H9 (cell line): ENCODE results near the gene GBA2. TPM values are rescaled to one million over a fixed set of nuclear protein-coding genes. Genes with fewer than 3 reads are reported as not detected.

Experiments used
- DNase-seq: peaks from one replicate; pipeline ENCODE4 v3.0.0-alpha.2; 2017
- H2AFZ ChIP-seq: one replicate; pipeline ENCODE4 v1.6.1; 2013; ENCODE audit warnings: mild to moderate bottlenecking, low read length, control low read depth, moderate library complexity
- H2AK5ac ChIP-seq: 2 replicates; pipeline ENCODE4 v1.6.1; 2013; ENCODE audit warnings: low read length, control low read depth, mixed read lengths; ENCODE audit not compliant: insufficient read length
- H2BK120ac ChIP-seq: one replicate; pipeline ENCODE4 v1.6.1; 2013; ENCODE audit warnings: low read depth, mild to moderate bottlenecking, low read length, control low read depth, inconsistent platforms; ENCODE audit not compliant: poor library complexity, severe bottlenecking
- H2BK12ac ChIP-seq: 2 replicates; pipeline ENCODE4 v1.6.1; 2013; ENCODE audit warnings: low read length, control low read depth, mixed read lengths, low read depth; ENCODE audit not compliant: insufficient read length
- H2BK15ac ChIP-seq: 2 replicates; pipeline ENCODE4 v1.6.1; 2013; ENCODE audit warnings: low read depth, low read length, control low read depth
- H2BK20ac ChIP-seq: one replicate; pipeline ENCODE4 v1.6.1; 2013; ENCODE audit warnings: low read depth, mild to moderate bottlenecking, low read length, control low read depth, inconsistent platforms; ENCODE audit not compliant: poor library complexity, severe bottlenecking
- H2BK5ac ChIP-seq: 2 replicates; pipeline ENCODE4 v1.6.1; 2013; ENCODE audit warnings: low read length, control low read depth, mixed read lengths; ENCODE audit not compliant: insufficient read length
- H3K14ac ChIP-seq: 2 replicates; pipeline ENCODE4 v1.6.1; 2013; ENCODE audit warnings: low read length, control low read depth; ENCODE audit not compliant: insufficient read depth
- H3K18ac ChIP-seq: 2 replicates; pipeline ENCODE4 v1.6.1; 2013; ENCODE audit warnings: low read depth, mild to moderate bottlenecking, mixed read lengths, low read length, control low read depth; ENCODE audit not compliant: insufficient read length
- H3K23ac ChIP-seq: 2 replicates; pipeline ENCODE4 v1.6.1; 2013; ENCODE audit warnings: low read length, control low read depth, mixed read lengths, low read depth; ENCODE audit not compliant: insufficient read length
- H3K23me2 ChIP-seq: 2 replicates; pipeline ENCODE4 v1.6.1; 2013; ENCODE audit warnings: low read depth, mild to moderate bottlenecking, mixed read lengths, low read length, control low read depth; ENCODE audit not compliant: insufficient read length, poor library complexity, severe bottlenecking
- H3K27ac ChIP-seq: 2 replicates; pipeline ENCODE4 v1.5.1; 2013; ENCODE audit warnings: low read length, control low read depth, mixed read lengths, low read depth; ENCODE audit not compliant: insufficient read length
- H3K27me3 ChIP-seq: 2 replicates; pipeline ENCODE4 v1.6.1; 2013; ENCODE audit warnings: low read length, control low read depth, inconsistent platforms; ENCODE audit not compliant: insufficient read depth
- H3K4ac ChIP-seq: 2 replicates; pipeline ENCODE4 v1.6.1; 2013; ENCODE audit warnings: low read depth, mild to moderate bottlenecking, control low read depth, inconsistent platforms, low read length, moderate library complexity
- H3K4me1 ChIP-seq: 2 replicates; pipeline ENCODE4 v1.6.1; 2013; ENCODE audit warnings: low read length, control low read depth, inconsistent platforms; ENCODE audit not compliant: insufficient read depth
- H3K4me2 ChIP-seq: 2 replicates; pipeline ENCODE4 v1.6.1; 2013; ENCODE audit warnings: low read length, control low read depth, mixed read lengths; ENCODE audit not compliant: insufficient read length, insufficient read depth
- H3K56ac ChIP-seq: 2 replicates; pipeline ENCODE4 v1.6.1; 2013; ENCODE audit warnings: low read depth, mild to moderate bottlenecking, mixed read lengths, low read length, control low read depth; ENCODE audit not compliant: insufficient read length
- H3K79me1 ChIP-seq: 2 replicates; pipeline ENCODE4 v1.6.1; 2013; ENCODE audit warnings: low read depth, mild to moderate bottlenecking, moderate library complexity, low read length, control low read depth, inconsistent platforms; ENCODE audit not compliant: insufficient read depth, poor library complexity, severe bottlenecking
- H3K79me2 ChIP-seq: 2 replicates; pipeline ENCODE4 v1.6.1; 2013; ENCODE audit warnings: low read length, control low read depth, inconsistent platforms; ENCODE audit not compliant: insufficient read depth
- H3K9ac ChIP-seq: 2 replicates; pipeline ENCODE4 v1.6.1; 2013; ENCODE audit warnings: low read length, control low read depth, mixed read lengths; ENCODE audit not compliant: insufficient read length; ENCODE audit errors: extremely low read depth
- H3K9me3 ChIP-seq: one replicate; pipeline ENCODE4 v1.6.1; 2013; ENCODE audit warnings: low read depth, low read length, inconsistent platforms; ENCODE audit not compliant: control insufficient read depth
- H3T11ph ChIP-seq: one replicate; pipeline ENCODE4 v1.6.1; 2013; ENCODE audit warnings: mild to moderate bottlenecking, low read length, control low read depth, inconsistent platforms
- H4K20me1 ChIP-seq: one replicate; pipeline ENCODE4 v1.6.1; 2013; ENCODE audit not compliant: control insufficient read depth, insufficient read length, insufficient read depth
- H4K5ac ChIP-seq: 2 replicates; pipeline ENCODE4 v1.6.1; 2013; ENCODE audit warnings: low read depth, mild to moderate bottlenecking, mixed read lengths, low read length, control low read depth; ENCODE audit not compliant: insufficient read length
- H4K8ac ChIP-seq: replicated peaks from 2 replicates; pipeline ENCODE4 v1.6.1; 2013; ENCODE audit warnings: low read length, control low read depth, mixed read lengths, low read depth; ENCODE audit not compliant: insufficient read length
- H4K91ac ChIP-seq: 2 replicates; pipeline ENCODE4 v1.6.1; 2013; ENCODE audit warnings: low read depth, mild to moderate bottlenecking, moderate library complexity, mixed read lengths, low read length, control low read depth; ENCODE audit not compliant: insufficient read length
- H3K27ac Mint-ChIP-seq, 3 experiments: 2 replicates in 2 of 3; 3 replicates in 1 of 3; pipeline ENCODE4 v1.8.0; 2020 to 2021; ENCODE audit warnings: mixed read lengths in 3 of 3, mild to moderate bottlenecking in 1 of 3, moderate library complexity in 1 of 3
- H3K27me3 Mint-ChIP-seq: 2 replicates; pipeline ENCODE4 v1.8.0; 2021; ENCODE audit warnings: low read depth, mild to moderate bottlenecking, moderate library complexity, mixed read lengths
- H3K36me3 Mint-ChIP-seq, 3 experiments: 2 replicates in 2 of 3; 3 replicates in 1 of 3; pipeline ENCODE4 v1.8.0; 2020 to 2021; ENCODE audit warnings: low read depth in 3 of 3, mixed read lengths in 3 of 3; ENCODE audit not compliant: insufficient read depth in 1 of 3
- H3K4me1 Mint-ChIP-seq, 2 experiments: 2 replicates each; pipeline ENCODE4 v1.8.0; 2020; ENCODE audit warnings: mixed read lengths in 2 of 2
- H3K4me3 Mint-ChIP-seq, 2 experiments: 2 replicates in 1 of 2; 3 replicates in 1 of 2; pipeline ENCODE4 v1.8.0; 2020 to 2021; ENCODE audit warnings: mild to moderate bottlenecking in 2 of 2, mixed read lengths in 2 of 2, moderate library complexity in 1 of 2
- H3K9me3 Mint-ChIP-seq, 2 experiments: 2 replicates in 1 of 2; 3 replicates in 1 of 2; pipeline ENCODE4 v1.8.0; 2020; ENCODE audit warnings: mild to moderate bottlenecking in 2 of 2, mixed read lengths in 2 of 2, moderate library complexity in 1 of 2
- WGBS: extraction: QIAGEN DNeasy Blood & Tissue Kit; methylation state at CpG from one replicate; pipeline ENCODE4 v1.1.7; 2013; ENCODE audit warnings: missing lambda C conversion rate, low lambda C conversion rate, mixed read lengths; ENCODE audit not compliant: insufficient read length; ENCODE audit errors: extremely low coverage; 5-methylcytosine and 5-hydroxymethylcytosine counted together
- total RNA-seq: library from RNA; stranded (reverse); gene quantifications from 2 replicates; pipeline ENCODE4 v1.2.1, GENCODE V29; 2021
- TF ChIP-seq, protein P1 (sequence below): fragments of 200-600 bp; sonication (generic); conservative IDR thresholded peaks from 3 replicates; pipeline ENCODE4 v1.8.0; 2021; ENCODE audit warnings: antibody characterized with exemption, mild to moderate bottlenecking

GBA2 gene
- total RNA-seq, 1 experiment from 2014 or later: 103 TPM

GRCh38 chr9:35695943-35696401 is 53.1 kb downstream of the GBA2 start:
- Histone ChIP-seq H2BK12ac (no peak overlapping the region), H3K18ac (no peak overlapping the region), H2BK20ac (no peak overlapping the region), H3K4me2 (no peak overlapping the region), H4K20me1 (no peaks in the 10 kb centered on the region), H2BK15ac (no peak overlapping the region), H4K5ac (no peak overlapping the region), H3K4me1 (no peaks in the 10 kb centered on the region), H3K27me3 (no peaks in the 10 kb centered on the region), H2AFZ (no peak overlapping the region), H3K9ac (no peak overlapping the region), H4K8ac (no peak overlapping the region), H3T11ph (no peak overlapping the region), H3K56ac (no peak overlapping the region), H3K79me2 (no peaks in the 10 kb centered on the region), H2AK5ac (no peak overlapping the region), H3K79me1 (no peaks in the 10 kb centered on the region), H3K4ac (no peak overlapping the region), H3K14ac (no peak overlapping the region), H3K23ac (no peak overlapping the region), H3K27ac (no peak overlapping the region), H2BK5ac (no peak overlapping the region), H3K23me2 (no peaks in the 10 kb centered on the region), H4K91ac (no peak overlapping the region), H3K9me3 (no peaks in the 10 kb centered on the region), H2BK120ac (no peak overlapping the region)
- Mint-ChIP-seq H3K9me3 (peaks cover 0 to 2% of the 10 kb centered on the region in 2 experiments; a peak in 1 of 5 replicates), H3K36me3 (peaks cover 2 to 12% (median 5%) of the 10 kb centered on the region in 3 experiments), H3K4me1 (peaks cover 6 to 9% of the 10 kb centered on the region in 2 experiments), H3K4me3 (no peak overlapping the region), H3K27ac (no peak overlapping the region), H3K27me3 (no peaks in the 10 kb centered on the region; the same call in 1 of the 2 replicates)
- no CpG with 5 or more reads among the region's 3 CpGs for WGBS
- TF ChIP-seq, protein P1, sequence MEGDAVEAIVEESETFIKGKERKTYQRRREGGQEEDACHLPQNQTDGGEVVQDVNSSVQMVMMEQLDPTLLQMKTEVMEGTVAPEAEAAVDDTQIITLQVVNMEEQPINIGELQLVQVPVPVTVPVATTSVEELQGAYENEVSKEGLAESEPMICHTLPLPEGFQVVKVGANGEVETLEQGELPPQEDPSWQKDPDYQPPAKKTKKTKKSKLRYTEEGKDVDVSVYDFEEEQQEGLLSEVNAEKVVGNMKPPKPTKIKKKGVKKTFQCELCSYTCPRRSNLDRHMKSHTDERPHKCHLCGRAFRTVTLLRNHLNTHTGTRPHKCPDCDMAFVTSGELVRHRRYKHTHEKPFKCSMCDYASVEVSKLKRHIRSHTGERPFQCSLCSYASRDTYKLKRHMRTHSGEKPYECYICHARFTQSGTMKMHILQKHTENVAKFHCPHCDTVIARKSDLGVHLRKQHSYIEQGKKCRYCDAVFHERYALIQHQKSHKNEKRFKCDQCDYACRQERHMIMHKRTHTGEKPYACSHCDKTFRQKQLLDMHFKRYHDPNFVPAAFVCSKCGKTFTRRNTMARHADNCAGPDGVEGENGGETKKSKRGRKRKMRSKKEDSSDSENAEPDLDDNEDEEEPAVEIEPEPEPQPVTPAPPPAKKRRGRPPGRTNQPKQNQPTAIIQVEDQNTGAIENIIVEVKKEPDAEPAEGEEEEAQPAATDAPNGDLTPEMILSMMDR: no peak
- DNase-seq: no peak
